RKO (cell line): ENCODE measurements around the gene CENPT.

Source experiments
- DNase-seq: peaks from one replicate; pipeline ENCODE4 v3.0.0-alpha.2; 2016; ENCODE audit warnings: low spot score

The CENPT gene

DNA sequence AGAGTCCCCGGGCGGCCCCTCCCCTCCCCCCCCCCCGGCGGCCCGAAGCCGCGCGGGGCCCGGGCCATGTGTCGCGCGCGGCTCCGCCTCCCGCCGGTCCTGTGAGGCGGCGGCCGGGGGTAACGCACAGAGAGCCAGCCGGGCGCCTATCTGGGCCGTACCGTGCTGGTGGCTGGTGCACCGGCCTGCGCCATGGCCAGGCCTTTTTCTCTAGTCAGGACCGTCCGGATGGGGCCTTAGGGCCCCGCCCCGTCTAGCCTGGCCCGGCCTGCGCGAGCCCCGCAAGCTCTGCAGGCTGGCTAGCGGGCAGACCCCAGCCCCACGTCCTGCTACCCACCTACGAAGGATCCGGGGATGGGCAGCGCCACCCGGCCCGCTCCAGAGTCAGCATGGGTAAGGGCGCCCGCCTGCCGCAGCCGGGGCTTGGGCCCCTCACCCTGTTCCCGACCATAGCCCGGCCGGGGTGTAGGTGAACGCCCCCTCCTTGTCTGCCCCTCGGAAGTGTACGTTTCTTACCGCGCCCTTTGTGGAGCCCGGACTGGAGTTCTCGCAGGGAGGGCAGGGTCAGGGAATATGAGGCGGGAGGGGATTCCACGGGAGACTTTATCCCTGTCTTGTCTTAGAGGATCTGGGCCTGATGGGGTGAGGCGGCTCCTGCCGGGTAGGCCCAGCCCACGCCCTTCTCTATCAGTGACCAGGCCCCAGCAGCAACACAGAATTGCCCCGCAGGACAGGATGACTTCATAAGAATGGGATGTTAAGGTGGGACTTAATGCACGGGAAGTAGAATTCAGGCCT lies at the start of gene CENPT:
Gene CENPT (minus strand): TSS at position 630 of the 798 bp plus-strand sequence. CDS start 13,834 bp downstream, outside the sequence.
- DNase-seq, result peak; percentile 79

GRCh38 chr16:67897231-67897630 lies 49.7 kb upstream of the CENPT start:
- peak; percentile 20 for DNase-seq

DNA sequence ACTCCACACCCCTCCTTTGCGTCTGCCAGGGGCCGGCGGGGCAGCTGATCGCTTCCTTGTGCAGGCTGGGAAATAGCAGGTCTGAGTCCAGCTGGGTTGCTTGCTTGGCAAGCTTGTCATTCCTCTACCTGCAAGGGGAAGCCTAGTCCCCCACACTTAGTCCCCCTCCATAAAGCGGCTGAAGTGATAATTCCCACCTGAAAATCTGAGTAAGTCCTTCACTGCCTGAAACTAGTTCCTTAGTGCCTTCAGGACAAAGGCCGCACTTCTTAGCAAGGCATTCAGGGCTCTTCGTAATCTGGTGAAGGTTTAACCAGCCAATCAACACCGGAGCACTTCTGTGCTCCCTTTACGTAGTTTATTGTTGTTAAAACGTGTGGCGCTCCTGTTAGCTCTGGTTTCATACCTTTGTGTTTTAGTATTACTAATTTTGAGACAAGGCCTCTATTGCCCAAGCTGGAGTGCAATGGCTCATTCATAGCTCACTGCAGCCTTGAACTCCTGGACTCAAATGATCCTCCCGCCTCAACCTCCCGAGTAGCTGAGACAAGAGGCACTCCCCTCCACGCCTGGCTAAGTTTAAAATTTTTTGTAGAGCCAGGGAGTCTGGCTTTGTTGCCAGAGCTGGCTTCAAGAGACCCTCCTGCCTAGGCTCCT lies 46.4 kb upstream of the CENPT start:
- no peak for DNase-seq

- peak; percentile 97 for DNase-seq
These were observed 45.6 kb upstream of the CENPT start, which contains the start of gene PSKH1 for GRCh38 chr16:67892899-67893742. PSKH1 (plus strand) TSS chr16:67893254; CDS start chr16:67908750, 15,496 bp downstream.

DNA sequence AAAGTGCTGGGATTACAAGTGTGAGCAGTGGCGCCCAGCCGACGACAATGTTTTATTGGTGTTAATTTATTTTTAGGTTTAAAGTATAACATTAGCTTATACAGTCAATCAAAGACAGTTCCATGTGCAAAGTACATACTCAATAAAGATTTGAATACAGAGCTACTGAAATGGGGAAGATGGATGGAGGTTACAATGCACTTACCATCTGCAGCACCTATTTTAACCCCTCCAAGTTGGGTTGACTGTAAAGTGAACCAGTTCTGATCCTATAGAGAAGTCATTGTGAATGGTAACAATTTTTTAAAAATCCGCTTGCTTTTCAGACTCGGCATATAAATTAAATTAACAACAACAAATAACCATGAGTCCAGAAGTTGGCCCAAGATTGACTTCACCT lies 44.9 kb upstream of the CENPT start:
- DNase-seq, result no peak

- no peak for DNase-seq
These were observed 40.8 kb upstream of the CENPT start for GRCh38 chr16:67888331-67888730.

GRCh38 chr16:67886387-67886786 lies 38.9 kb upstream of the CENPT start:
- DNase-seq, result no peak

DNA sequence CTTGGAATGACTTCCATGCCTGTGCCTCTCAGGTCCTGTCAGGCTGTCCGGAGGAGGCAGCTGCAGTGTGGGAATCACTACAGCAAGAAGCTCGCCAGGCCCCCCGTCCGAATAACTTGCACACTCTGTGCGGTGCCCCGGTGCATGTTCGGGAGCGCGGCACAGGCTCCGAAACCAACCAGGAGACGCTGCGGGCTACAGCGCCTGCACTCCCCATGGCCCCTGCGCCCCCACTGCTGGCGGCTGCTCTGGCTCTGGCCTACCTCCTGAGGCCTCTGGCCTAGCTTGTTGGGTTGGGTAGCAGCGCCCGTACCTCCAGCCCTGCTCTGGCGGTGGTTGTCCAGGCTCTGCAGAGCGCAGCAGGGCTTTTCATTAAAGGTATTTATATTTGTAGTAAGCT lies 38.5 kb upstream of the CENPT start:
- DNase-seq, result no peak

- DNase-seq, result no peak
These were observed 38.1 kb upstream of the CENPT start for GRCh38 chr16:67885545-67885944.

DNA sequence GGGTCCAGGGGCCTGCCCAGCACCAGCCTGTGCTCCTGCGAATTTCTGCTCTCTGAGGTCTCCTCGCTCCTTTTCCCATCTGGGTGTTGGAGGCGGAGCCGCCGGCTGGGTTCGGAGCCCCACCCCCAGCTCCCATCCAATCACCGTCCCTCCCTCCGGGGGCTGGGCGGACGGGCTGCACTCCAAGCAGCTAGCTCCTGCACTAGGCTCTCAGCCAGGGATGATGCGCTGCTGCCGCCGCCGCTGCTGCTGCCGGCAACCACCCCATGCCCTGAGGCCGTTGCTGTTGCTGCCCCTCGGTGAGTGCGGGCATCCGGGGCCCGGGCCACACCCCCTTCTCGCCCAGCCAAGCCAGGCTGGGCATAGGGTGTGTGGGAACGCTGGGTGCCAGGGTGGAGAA lies 37.2 kb upstream of the CENPT start, which contains the start of gene NRN1L:
Gene NRN1L (plus strand): TSS at position 202 of the 400 bp plus-strand sequence. CDS start 19 bp downstream, at position 221.
- no peak for DNase-seq

- DNase-seq, result no peak
These were observed 36.4 kb upstream of the CENPT start for GRCh38 chr16:67883872-67884261.

GRCh38 chr16:67883146-67883871 lies 35.8 kb upstream of the CENPT start:
- peak; percentile 52 for DNase-seq

DNA sequence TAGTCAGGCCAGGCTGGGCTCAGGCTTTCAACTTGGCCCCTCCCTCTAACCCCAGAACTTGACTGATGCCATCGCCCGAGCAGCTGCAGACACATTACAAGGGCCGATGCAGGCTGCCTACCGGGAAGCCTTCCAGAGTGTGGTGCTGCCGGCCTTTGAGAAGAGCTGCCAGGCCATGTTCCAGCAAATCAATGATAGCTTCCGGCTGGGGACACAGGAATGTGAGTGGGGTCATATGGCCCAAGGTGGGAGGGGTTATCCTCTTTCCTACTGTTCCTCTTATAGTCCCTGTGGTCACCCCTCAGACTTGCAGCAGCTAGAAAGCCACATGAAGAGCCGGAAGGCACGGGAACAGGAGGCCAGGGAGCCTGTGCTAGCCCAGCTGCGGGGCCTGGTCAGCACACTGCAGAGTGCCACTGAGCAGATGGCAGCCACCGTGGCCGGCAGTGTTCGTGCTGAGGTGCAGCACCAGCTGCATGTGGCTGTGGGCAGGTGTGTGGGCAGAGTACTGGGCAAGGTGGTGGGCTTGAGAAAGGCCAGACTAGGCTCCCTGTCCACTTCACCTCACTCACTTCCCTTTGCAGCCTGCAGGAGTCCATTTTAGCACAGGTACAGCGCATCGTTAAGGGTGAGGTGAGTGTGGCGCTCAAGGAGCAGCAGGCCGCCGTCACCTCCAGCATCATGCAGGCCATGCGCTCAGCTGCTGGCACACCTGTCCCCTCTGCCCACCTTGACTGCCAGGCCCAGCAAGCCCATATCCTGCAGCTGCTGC lies 35.1 kb upstream of the CENPT start:
- DNase-seq, result no peak

DNA sequence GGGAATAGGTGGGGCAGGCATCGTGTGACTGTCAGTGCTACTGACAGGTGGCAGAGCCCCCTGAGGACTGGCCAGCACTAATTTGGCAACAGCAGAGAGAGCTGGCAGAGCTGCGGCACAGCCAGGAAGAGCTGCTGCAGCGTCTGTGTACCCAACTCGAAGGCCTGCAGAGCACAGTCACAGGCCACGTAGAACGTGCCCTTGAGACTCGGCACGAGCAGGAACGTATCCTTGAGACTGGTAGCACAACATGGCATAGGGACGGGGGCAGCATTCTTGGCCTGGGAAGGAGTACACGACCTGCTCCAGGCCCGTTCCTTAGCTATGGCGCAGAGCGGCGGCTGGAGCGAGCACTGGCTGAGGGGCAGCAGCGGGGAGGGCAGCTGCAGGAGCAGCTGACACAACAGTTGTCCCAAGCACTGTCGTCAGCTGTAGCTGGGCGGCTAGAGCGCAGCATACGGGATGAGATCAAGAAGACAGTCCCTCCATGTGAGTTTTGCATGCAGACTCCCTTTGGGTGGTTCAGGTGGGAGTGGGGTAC lies 34.2 kb upstream of the CENPT start:
- no peak for DNase-seq

DNA sequence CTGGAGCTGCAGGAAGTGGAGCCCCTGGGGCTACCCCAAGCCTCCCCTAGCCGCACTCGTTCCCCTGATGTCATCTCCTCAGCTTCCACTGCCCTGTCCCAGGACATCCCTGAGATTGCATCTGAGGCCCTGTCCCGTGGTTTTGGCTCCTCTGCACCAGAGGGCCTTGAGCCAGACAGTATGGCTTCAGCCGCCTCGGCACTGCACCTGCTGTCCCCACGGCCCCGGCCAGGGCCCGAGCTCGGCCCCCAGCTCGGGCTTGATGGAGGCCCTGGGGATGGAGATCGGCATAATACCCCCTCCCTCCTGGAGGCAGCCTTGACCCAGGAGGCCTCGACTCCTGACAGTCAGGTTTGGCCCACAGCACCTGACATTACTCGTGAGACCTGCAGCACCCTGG lies 33.1 kb upstream of the CENPT start:
- no peak for DNase-seq

GRCh38 chr16:67879936-67880335 lies 32.4 kb upstream of the CENPT start:
- DNase-seq, result no peak

- DNase-seq, result no peak
These were observed 32.0 kb upstream of the CENPT start for GRCh38 chr16:67879462-67879861.

DNA sequence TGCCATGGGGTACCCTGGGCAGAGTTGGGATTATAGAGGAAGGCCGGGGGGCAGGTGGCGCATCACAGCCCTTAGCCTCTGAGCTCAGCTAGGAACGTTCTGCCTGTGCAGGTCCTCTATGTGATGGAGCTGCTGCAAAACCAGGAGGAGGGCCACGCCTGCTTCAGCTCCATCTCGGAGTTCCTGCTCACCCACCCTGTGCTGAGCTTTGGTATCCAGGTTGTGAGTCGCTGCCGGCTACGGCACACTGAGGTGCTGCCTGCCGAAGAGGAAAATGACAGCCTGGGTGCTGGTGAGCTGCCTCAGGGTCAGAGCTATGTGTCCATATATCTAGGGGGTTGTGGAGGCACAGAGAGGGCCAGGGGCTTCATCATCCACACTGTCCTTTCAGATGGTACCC lies 31.4 kb upstream of the CENPT start:
- no peak for DNase-seq

- DNase-seq, result no peak
These were observed 30.7 kb upstream of the CENPT start for GRCh38 chr16:67878232-67878631.

GRCh38 chr16:67877064-67877463 lies 29.6 kb upstream of the CENPT start:
- no peak for DNase-seq

DNA sequence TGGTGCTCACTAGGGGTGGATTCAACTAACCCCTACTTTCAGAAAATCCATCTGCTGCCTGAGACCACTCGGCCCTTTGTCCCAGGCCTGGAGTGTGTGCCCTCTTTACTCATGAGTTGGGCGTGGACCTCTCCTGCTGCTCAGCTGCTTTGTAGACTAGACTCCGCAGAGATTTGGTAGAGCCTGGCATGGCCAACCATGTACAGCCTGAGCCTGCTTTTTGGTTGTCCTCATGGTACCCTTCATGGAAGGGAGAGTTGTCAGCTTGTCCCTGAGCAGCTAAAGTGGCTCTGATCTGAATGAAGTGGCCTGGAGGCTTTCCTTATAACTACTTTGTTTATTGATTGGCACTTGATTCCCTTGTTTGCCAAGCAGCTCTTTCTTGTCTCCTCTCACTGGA lies 26.9 kb upstream of the CENPT start:
- DNase-seq, result no peak
